ENCODE data around the gene RAB24.

Gene RAB24

GRCh38 chr5:177276886-177277285 is 26.6 kb downstream of the RAB24 start:
- TF ChIP-seq ELF4 (IDR thresholded peaks at IDR 0.05) (no peak), FOXA1 (IDR thresholded peaks at IDR 0.05) (no peak), HDGF (IDR thresholded peaks at IDR 0.05; ENCODE audit: borderline replicate concordance) (no peak), L3MBTL2 (conservative IDR thresholded peaks at IDR 0.05) (no peak), TARDBP (IDR thresholded peaks at IDR 0.05) (no peak), NFRKB (IDR thresholded peaks at IDR 0.05) (no peak), CTBP1 (IDR thresholded peaks at IDR 0.05; ENCODE audit: borderline replicate concordance) (no peak), FOXM1 (IDR thresholded peaks at IDR 0.05; ENCODE audit: borderline replicate concordance) (no peak), PKNOX1 (IDR thresholded peaks at IDR 0.05) (no peak), LEF1 (IDR thresholded peaks at IDR 0.05; ENCODE audit: borderline replicate concordance) (no peak), BHLHE40 (IDR thresholded peaks at IDR 0.05; ENCODE audit: borderline replicate concordance) (no peak), FOXK2 (IDR thresholded peaks at IDR 0.05) (no peak), ZNF384 (IDR thresholded peaks at IDR 0.05) (no peak), SP1 (IDR thresholded peaks at IDR 0.05) (no peak), ARNT (IDR thresholded peaks at IDR 0.05) (no peak), SUZ12 (IDR thresholded peaks at IDR 0.05) (no peak)
- no peak for DNase-seq (ENCODE audit: extremely low spot score)
- ChIA-PET CTCF (no interaction called here), POLR2A (interaction anchor here (0.9 kb wide), 1 partner anchor 41 kb away, joined by 3 read pairs; no protein-coding TSS in a partner anchor)

GRCh38 chr5:177275883-177276282 is 27.6 kb downstream of the RAB24 start:
- no peak for TF ChIP-seq PKNOX1 (IDR thresholded peaks at IDR 0.05)
- TF ChIP-seq FOXM1 (IDR thresholded peaks at IDR 0.05; ENCODE audit: borderline replicate concordance), result no peak
- no peak for TF ChIP-seq LEF1 (IDR thresholded peaks at IDR 0.05; ENCODE audit: borderline replicate concordance)
- TF ChIP-seq FOXK2 (IDR thresholded peaks at IDR 0.05), result no peak
- CTCF ChIA-PET, result no interaction called here
- DNase-seq (ENCODE audit: extremely low spot score), result no peak
- POLR2A ChIA-PET, result no interaction called here

GRCh38 chr5:177271113-177271512 is 32.4 kb downstream of the RAB24 start:
- TF ChIP-seq ARNT (IDR thresholded peaks at IDR 0.05) (no peak), CTBP1 (IDR thresholded peaks at IDR 0.05; ENCODE audit: borderline replicate concordance) (no peak), SP1 (IDR thresholded peaks at IDR 0.05) (no peak), ZNF384 (IDR thresholded peaks at IDR 0.05) (no peak), PKNOX1 (IDR thresholded peaks at IDR 0.05) (no peak), FOXK2 (IDR thresholded peaks at IDR 0.05) (no peak), L3MBTL2 (conservative IDR thresholded peaks at IDR 0.05) (no peak), TARDBP (IDR thresholded peaks at IDR 0.05) (no peak), BHLHE40 (IDR thresholded peaks at IDR 0.05; ENCODE audit: borderline replicate concordance) (no peak), NFRKB (IDR thresholded peaks at IDR 0.05) (no peak), FOXM1 (IDR thresholded peaks at IDR 0.05; ENCODE audit: borderline replicate concordance) (no peak), SUZ12 (IDR thresholded peaks at IDR 0.05) (no peak), LEF1 (IDR thresholded peaks at IDR 0.05; ENCODE audit: borderline replicate concordance) (no peak), ELF4 (IDR thresholded peaks at IDR 0.05) (no peak), FOXA1 (IDR thresholded peaks at IDR 0.05) (no peak), HDGF (IDR thresholded peaks at IDR 0.05; ENCODE audit: borderline replicate concordance) (no peak)
- ChIA-PET CTCF (interaction anchor here (1.5 kb wide), 1 partner anchor 39 kb away, joined by 4 read pairs; no protein-coding TSS in a partner anchor), POLR2A (no interaction called here)
- DNase-seq (ENCODE audit: extremely low spot score), result no peak

GRCh38 chr5:177270653-177271052 is 32.9 kb downstream of the RAB24 start:
- no peak for DNase-seq (ENCODE audit: extremely low spot score)
- ChIA-PET CTCF (interaction anchor here (1.5 kb wide), 1 partner anchor 39 kb away, joined by 4 read pairs; no protein-coding TSS in a partner anchor), POLR2A (no interaction called here)
- TF ChIP-seq TARDBP (IDR thresholded peaks at IDR 0.05) (no peak), ZNF384 (IDR thresholded peaks at IDR 0.05) (no peak), L3MBTL2 (conservative IDR thresholded peaks at IDR 0.05) (no peak), CTBP1 (IDR thresholded peaks at IDR 0.05; ENCODE audit: borderline replicate concordance) (no peak), FOXK2 (IDR thresholded peaks at IDR 0.05) (no peak), NFRKB (IDR thresholded peaks at IDR 0.05) (no peak), ARNT (IDR thresholded peaks at IDR 0.05) (no peak)

- no peak for TF ChIP-seq BHLHE40 (IDR thresholded peaks at IDR 0.05; ENCODE audit: borderline replicate concordance)
- no peak for TF ChIP-seq ELF4 (IDR thresholded peaks at IDR 0.05)
- TF ChIP-seq FOXK2 (IDR thresholded peaks at IDR 0.05), result no peak
- TF ChIP-seq LEF1 (IDR thresholded peaks at IDR 0.05; ENCODE audit: borderline replicate concordance), result no peak
- TF ChIP-seq SP1 (IDR thresholded peaks at IDR 0.05), result no peak
- TF ChIP-seq CTBP1 (IDR thresholded peaks at IDR 0.05; ENCODE audit: borderline replicate concordance), result no peak
- no peak for TF ChIP-seq FOXA1 (IDR thresholded peaks at IDR 0.05)
- no peak for TF ChIP-seq HDGF (IDR thresholded peaks at IDR 0.05; ENCODE audit: borderline replicate concordance)
- TF ChIP-seq FOXM1 (IDR thresholded peaks at IDR 0.05; ENCODE audit: borderline replicate concordance), result no peak
- no peak for TF ChIP-seq L3MBTL2 (conservative IDR thresholded peaks at IDR 0.05)
- POLR2A ChIA-PET, result no interaction called here
- CTCF ChIA-PET, result interaction anchor here (1.5 kb wide), 1 partner anchor 40 kb away, joined by 4 read pairs; no protein-coding TSS in a partner anchor
- no peak for DNase-seq (ENCODE audit: extremely low spot score)
Measured at GRCh38 chr5:177269976-177270375, 33.5 kb downstream of the RAB24 start.

GRCh38 chr5:177269232-177269895 is 34.2 kb downstream of the RAB24 start:
- TF ChIP-seq L3MBTL2 (conservative IDR thresholded peaks at IDR 0.05) (no peak), ARNT (IDR thresholded peaks at IDR 0.05) (no peak), ELF4 (IDR thresholded peaks at IDR 0.05) (no peak), LEF1 (IDR thresholded peaks at IDR 0.05; ENCODE audit: borderline replicate concordance) (no peak), SP1 (IDR thresholded peaks at IDR 0.05) (no peak), HDGF (IDR thresholded peaks at IDR 0.05; ENCODE audit: borderline replicate concordance) (no peak), ZNF384 (IDR thresholded peaks at IDR 0.05) (no peak), FOXA1 (IDR thresholded peaks at IDR 0.05) (no peak), FOXK2 (IDR thresholded peaks at IDR 0.05) (no peak), TARDBP (IDR thresholded peaks at IDR 0.05) (no peak), SUZ12 (IDR thresholded peaks at IDR 0.05) (no peak), PKNOX1 (IDR thresholded peaks at IDR 0.05) (no peak), CTBP1 (IDR thresholded peaks at IDR 0.05; ENCODE audit: borderline replicate concordance) (no peak), FOXM1 (IDR thresholded peaks at IDR 0.05; ENCODE audit: borderline replicate concordance) (no peak)
- ChIA-PET POLR2A (no interaction called here), CTCF (no interaction called here)
- no peak for DNase-seq (ENCODE audit: extremely low spot score)

Measured in HEK293T (cell line).